A549 (cell line): ENCODE data around the gene TM4SF5. TPM values are rescaled to one million over a fixed set of nuclear protein-coding genes. Genes with fewer than 3 reads are reported as not detected.

ENCODE experiments used
- ATAC-seq, 2 experiments: fragments of 200-7000 bp in 1 of 2; fragments of >200 bp in 1 of 2; cut with Nextera tagmentation in 1 of 2; cut with Tn5 transposase in 1 of 2; 3 replicates each; pipeline versions ENCODE4 v1.8.0 to v1.9.1; 2018 to 2020; ENCODE audit warnings: mild to moderate bottlenecking in 1 of 2, moderate library complexity in 1 of 2
- CTCF ChIA-PET: fragments of 300-600 bp; sonication (Branson Sonifier 250); formaldehyde crosslinking; extraction: SDS; loops from one replicate; lab custom pipeline; 2021; ENCODE audit warnings: antibody characterized with exemption, inconsistent platforms; lab: Yijun Ruan, JAX
- POLR2A ChIA-PET: fragments of 350-600 bp; formaldehyde crosslinking; extraction: SDS; loops from one replicate; lab custom pipeline; 2021; ENCODE audit warnings: antibody characterized with exemption, inconsistent platforms; lab: Yijun Ruan, JAX
- DNase-seq, 2 experiments: peaks; one replicate each; pipeline versions ENCODE4 v3.0.0 to v3.0.0-alpha.2; 2011 to 2016; ENCODE audit warnings: low read depth in 1 of 2, low spot score in 1 of 2
- FAIRE-seq: peaks from 2 replicates; lab custom pipeline; 2011; peaks lifted over from hg19 to GRCh38; lab: Jason Lieb, UNC
- H3K27ac ChIP-seq, 2 experiments: fragments of >200 bp; sonication (Bioruptor Twin); formaldehyde crosslinking; 3 replicates each; pipeline ENCODE4 v1.5.1; 2016 to 2017
- H3K4me1 ChIP-seq: fragments of >200 bp; sonication (Bioruptor Twin); formaldehyde crosslinking; 3 replicates; pipeline ENCODE4 v1.6.1; 2016
- H3K4me2 ChIP-seq: fragments of >200 bp; sonication (Bioruptor Twin); formaldehyde crosslinking; 3 replicates; pipeline ENCODE4 v1.6.1; 2016
- H3K4me3 ChIP-seq: fragments of >200 bp; sonication (Bioruptor Twin); formaldehyde crosslinking; 3 replicates; pipeline ENCODE4 v1.5.1; 2016
- H3K9me3 ChIP-seq: fragments of >200 bp; sonication (Bioruptor Twin); formaldehyde crosslinking; 3 replicates; pipeline ENCODE4 v1.6.1; 2016
- BHLHE40 ChIP-seq: IDR thresholded peaks from 2 replicates; pipeline ENCODE4 v1.6.1; 2012; ENCODE audit warnings: low read depth, low read length, inconsistent platforms
- CBX2 ChIP-seq: fragments of 200-600 bp; sonication (generic); IDR thresholded peaks from 2 replicates; pipeline ENCODE4 v1.6.1; 2016; ENCODE audit warnings: low read depth, mild to moderate bottlenecking, borderline replicate concordance
- CBX8 ChIP-seq: fragments of 200-600 bp; sonication (generic); IDR thresholded peaks from 2 replicates; pipeline ENCODE4 v1.6.1; 2016
- CHD2 ChIP-seq: fragments of 150-350 bp; IDR thresholded peaks from 2 replicates; pipeline ENCODE4 v1.6.1; 2014; ENCODE audit warnings: low read length; ENCODE audit not compliant: partially characterized antibody
- CHD4 ChIP-seq: fragments of 200-600 bp; sonication (generic); IDR thresholded peaks from 2 replicates; pipeline ENCODE4 v1.6.1; 2016; ENCODE audit warnings: antibody characterized with exemption, mild to moderate bottlenecking, borderline replicate concordance
- EHF ChIP-seq: fragments of 250-450 bp; sonication (Bioruptor Pico); IDR thresholded peaks from 2 replicates; pipeline ENCODE4 v1.5.0; 2020; ENCODE audit warnings: mild to moderate bottlenecking
- EHMT2 ChIP-seq: fragments of 200-600 bp; sonication (generic); IDR thresholded peaks from 2 replicates; pipeline ENCODE4 v1.6.1; 2016; ENCODE audit warnings: antibody characterized with exemption, low read depth, mild to moderate bottlenecking, moderate library complexity
- EP300 ChIP-seq, 2 experiments: fragments of >200 bp; sonication (Bioruptor Twin); formaldehyde crosslinking; IDR thresholded peaks; 2 replicates in 1 of 2; 3 replicates in 1 of 2; pipeline ENCODE4 v1.6.1; 2016 to 2017
- ESRRA ChIP-seq: fragments of 150-350 bp; IDR thresholded peaks from 2 replicates; pipeline ENCODE4 v1.6.1; 2014; ENCODE audit warnings: mild to moderate bottlenecking, low read length, borderline replicate concordance
- FOSL2 ChIP-seq, 2 experiments: fragments of 450-650 bp in 1 of 2; fragments of >200 bp in 1 of 2; sonication (Bioruptor Twin) in 1 of 2; formaldehyde crosslinking; IDR thresholded peaks; 2 replicates each; pipeline versions ENCODE4 v1.5.0 to v1.6.1; 2016 to 2020; ENCODE audit warnings: mild to moderate bottlenecking in 1 of 2, moderate library complexity in 1 of 2
- HEYL ChIP-seq: fragments of 250-450 bp; sonication (Bioruptor Pico); IDR thresholded peaks from 2 replicates; pipeline ENCODE4 v1.8.0; 2021; ENCODE audit warnings: mild to moderate bottlenecking, moderate library complexity
- HOXA7 ChIP-seq: fragments of 250-450 bp; sonication (Bioruptor Pico); IDR thresholded peaks from 2 replicates; pipeline ENCODE4 v1.5.0; 2020; ENCODE audit warnings: mild to moderate bottlenecking, moderate library complexity
- HOXB5 ChIP-seq: fragments of 250-450 bp; sonication (Bioruptor Pico); IDR thresholded peaks from 2 replicates; pipeline ENCODE4 v1.5.0; 2020; ENCODE audit warnings: mild to moderate bottlenecking, moderate library complexity
- JUN ChIP-seq, 2 experiments: fragments of >200 bp; sonication (Bioruptor Twin); formaldehyde crosslinking; IDR thresholded peaks; 2 replicates in 1 of 2; 3 replicates in 1 of 2; pipeline ENCODE4 v1.6.1; 2016 to 2017
- KDM5A ChIP-seq: fragments of 200-600 bp; sonication (generic); IDR thresholded peaks from 2 replicates; pipeline ENCODE4 v1.6.1; 2016; ENCODE audit warnings: antibody characterized with exemption, mild to moderate bottlenecking
- MAFK ChIP-seq: fragments of 450-650 bp; IDR thresholded peaks from 2 replicates; pipeline ENCODE4 v1.6.1; 2014; ENCODE audit not compliant: partially characterized antibody
- MAZ ChIP-seq: fragments of 150-350 bp; IDR thresholded peaks from 2 replicates; pipeline ENCODE4 v1.6.1; 2014; ENCODE audit warnings: antibody characterized with exemption, low read depth, low read length, borderline replicate concordance
- NPAS2 ChIP-seq: fragments of 250-450 bp; sonication (Bioruptor Pico); IDR thresholded peaks from 2 replicates; pipeline ENCODE4 v1.8.0; 2022; ENCODE audit warnings: mild to moderate bottlenecking, moderate library complexity, borderline replicate concordance
- NR3C1 ChIP-seq: fragments of >200 bp; sonication (Bioruptor Twin); formaldehyde crosslinking; IDR thresholded peaks from 3 replicates; pipeline ENCODE4 v1.6.1; 2017
- PHF8 ChIP-seq: fragments of 200-600 bp; sonication (generic); IDR thresholded peaks from 2 replicates; pipeline ENCODE4 v1.6.1; 2016; ENCODE audit warnings: low read depth, mild to moderate bottlenecking, antibody characterized with exemption, moderate library complexity, borderline replicate concordance
- RCOR1 ChIP-seq: fragments of 150-350 bp; IDR thresholded peaks from 2 replicates; pipeline ENCODE4 v1.6.1; 2014; ENCODE audit warnings: antibody characterized with exemption, low read length, low read depth
- RFX5 ChIP-seq: fragments of 450-650 bp; IDR thresholded peaks from 2 replicates; pipeline ENCODE4 v1.7.1; 2014; ENCODE audit warnings: antibody characterized with exemption, mild to moderate bottlenecking, moderate library complexity
- RNF2 ChIP-seq: fragments of 200-600 bp; sonication (generic); IDR thresholded peaks from 2 replicates; pipeline ENCODE4 v1.6.1; 2016; ENCODE audit warnings: low read depth, mild to moderate bottlenecking, antibody characterized with exemption, moderate library complexity, borderline replicate concordance
- SMC3 ChIP-seq: fragments of >200 bp; sonication (Bioruptor Twin); formaldehyde crosslinking; IDR thresholded peaks from 3 replicates; pipeline ENCODE4 v1.6.1; 2018; ENCODE audit warnings: inconsistent platforms
- TFCP2L1 ChIP-seq: fragments of 250-450 bp; sonication (Bioruptor Pico); IDR thresholded peaks from 2 replicates; pipeline ENCODE4 v1.5.0; 2021; ENCODE audit warnings: mild to moderate bottlenecking
- TP53 ChIP-seq: fragments of 250-450 bp; sonication (Bioruptor Pico); IDR thresholded peaks from 2 replicates; pipeline ENCODE4 v1.5.0; 2021; ENCODE audit warnings: mild to moderate bottlenecking, moderate library complexity
- WGBS: methylation state at CpG from one replicate; pipeline ENCODE4 v1.1.6; 2017; ENCODE audit errors: missing lambda C conversion rate; 5-methylcytosine and 5-hydroxymethylcytosine counted together
- polyA plus RNA-seq, 4 experiments: library from polyadenylated mRNA; depleted of rRNA in 3 of 4; stranded (reverse); fragments of >200 nt; fragmentation: RNase III in 1 of 4; extraction: RNeasy Plus Mini Kit Qiagen cat#74134 plus additional on column Dnase treatment in 1 of 4; gene quantifications; 2 replicates in 3 of 4; 3 replicates in 1 of 4; pipeline ENCODE4 v1.2.3, GENCODE V29; 2011 to 2017
- TF ChIP-seq, protein P1 (sequence below): fragments of >200 bp; sonication (Bioruptor Twin); formaldehyde crosslinking; IDR thresholded peaks from 2 replicates; pipeline ENCODE4 v1.6.1; 2016

TM4SF5 gene
- polyA plus RNA-seq, 2 of the 4 experiments (the other 2 are of a cell fraction): 0.68 to 0.80 TPM

DNA sequence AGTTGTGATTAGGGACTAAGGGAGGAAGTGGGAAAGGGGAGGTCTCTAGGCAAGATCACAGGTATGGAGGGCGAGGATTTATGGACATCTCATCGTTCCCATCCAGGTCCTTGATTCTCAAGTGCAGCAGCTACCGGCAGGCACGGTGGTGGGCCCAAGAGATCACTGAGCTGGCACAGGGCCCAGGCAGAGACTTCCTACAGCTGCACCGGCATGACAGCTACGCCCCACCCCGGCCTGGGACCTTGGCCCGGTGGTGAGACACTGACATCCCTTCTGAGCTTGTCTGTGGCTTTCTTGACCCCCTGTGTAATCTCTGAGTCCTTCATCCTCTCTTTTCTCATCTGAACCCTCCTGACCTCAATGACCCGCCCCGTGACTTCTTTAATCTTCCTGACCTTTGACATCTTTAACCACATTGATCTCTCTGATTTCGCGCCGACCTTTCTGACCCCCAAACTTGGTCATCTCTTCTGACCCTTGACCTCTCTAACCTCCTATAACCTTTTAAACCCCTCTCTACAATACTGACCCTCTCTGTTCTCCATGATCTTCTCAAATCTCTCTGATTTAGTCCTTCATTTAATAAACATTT lies 39.1 kb downstream of the TM4SF5 start:
- H3K9me3 ChIP-seq: no peaks in the 10 kb centered on the region
- ATAC-seq: no peak
- FAIRE-seq: no peak
- H3K27ac ChIP-seq: no peak overlapping the region
- CTCF ChIA-PET: interaction anchor here (0.8 to 5.2 kb wide), 5 partner anchors 15 to 98 kb away, joined by 3 to 36 read pairs (median 4); no protein-coding TSS in a partner anchor
- WGBS: 95% methylated on average over 13 of the region's 13 CpGs
- no peak overlapping the region for H3K4me3 ChIP-seq
- H3K4me1 ChIP-seq: peaks cover 14% of the 10 kb centered on the region
- H3K4me2 ChIP-seq: no peak overlapping the region
- DNase-seq: no peak
- POLR2A ChIA-PET: no interaction called here
- TF ChIP-seq ESRRA: no peak
- TF ChIP-seq, all 56 proteins: peak for 0

DNA sequence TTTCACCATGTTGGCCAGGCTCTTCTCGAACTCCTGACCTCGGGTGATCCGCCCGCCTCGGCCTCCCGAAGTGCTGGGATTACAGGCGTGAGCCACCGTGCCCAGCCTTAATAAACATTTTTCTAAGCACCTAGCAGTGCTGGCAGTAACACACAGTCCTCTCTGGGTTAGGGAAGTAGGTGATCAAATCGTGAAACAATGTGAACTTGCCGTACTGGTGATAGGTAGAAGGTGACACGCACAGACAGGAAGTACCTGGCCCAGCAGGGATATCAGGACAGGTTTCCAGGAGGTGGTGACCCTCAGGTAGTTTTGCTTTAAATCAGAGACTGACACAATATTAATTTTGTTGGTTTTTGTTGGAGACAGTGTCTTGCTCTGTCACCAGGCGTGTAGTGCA lies 39.8 kb downstream of the TM4SF5 start:
- no peak for ATAC-seq
- Histone ChIP-seq H3K4me1 (peaks cover 9% of the 10 kb centered on the region; the same call in 2 of the 3 replicates), H3K4me3 (no peak overlapping the region), H3K27ac (no peak overlapping the region), H3K4me2 (no peak overlapping the region), H3K9me3 (no peaks in the 10 kb centered on the region)
- TF ChIP-seq CHD4 (no peak), ESRRA (no peak), EHF (CRISPR knock-in tag) (no peak), JUN (IDR thresholded peaks at IDR 0.05) (no peak), CBX8 (no peak), NR3C1 (no peak), EP300 (IDR thresholded peaks at IDR 0.05) (no peak), RFX5 (no peak), HOXB5 (CRISPR knock-in tag) (no peak), CHD2 (no peak), SMC3 (no peak), KDM5A (no peak), CBX2 (no peak), MAZ (no peak), MAFK (no peak), HEYL (CRISPR knock-in tag) (no peak), PHF8 (no peak), NPAS2 (CRISPR knock-in tag) (no peak)
- TF ChIP-seq, protein P1, sequence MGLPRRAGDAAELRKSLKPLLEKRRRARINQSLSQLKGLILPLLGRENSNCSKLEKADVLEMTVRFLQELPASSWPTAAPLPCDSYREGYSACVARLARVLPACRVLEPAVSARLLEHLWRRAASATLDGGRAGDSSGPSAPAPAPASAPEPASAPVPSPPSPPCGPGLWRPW: no peak
- 89% methylated on average over 12 of the region's 12 CpGs for WGBS
- no peak for FAIRE-seq
- no peak for DNase-seq
- POLR2A ChIA-PET: no interaction called here
- CTCF ChIA-PET: interaction anchor here (1.3 to 1.9 kb wide), 5 partner anchors 21 to 76 kb away, joined by 3 to 16 read pairs (median 5); no protein-coding TSS in a partner anchor

GRCh38 chr17:4812690-4813089 lies 41.0 kb downstream of the TM4SF5 start:
- CTCF ChIA-PET: interaction anchor here (0.6 to 1.9 kb wide), 6 partner anchors 11 to 243 kb away, joined by 3 to 16 read pairs (median 6); partner anchors contain the start of gene VMO1
- Histone ChIP-seq H3K4me3 (no peak overlapping the region), H3K27ac (no peak overlapping the region), H3K4me2 (no peak overlapping the region), H3K9me3 (no peaks in the 10 kb centered on the region), H3K4me1 (peaks cover 7% of the 10 kb centered on the region; the same call in 2 of the 3 replicates)
- POLR2A ChIA-PET: no interaction called here
- TF ChIP-seq NR3C1 (no peak), EHMT2 (no peak), TP53 (CRISPR knock-in tag) (no peak), HEYL (CRISPR knock-in tag) (no peak), MAZ (no peak), MAFK (no peak), RCOR1 (no peak), RNF2 (no peak), CHD4 (no peak), HOXA7 (CRISPR knock-in tag) (no peak), TFCP2L1 (CRISPR knock-in tag) (no peak), FOSL2 (IDR thresholded peaks at IDR 0.05) (no peak), FOSL2 (CRISPR knock-in tag; IDR thresholded peaks at IDR 0.05) (no peak), JUN (IDR thresholded peaks at IDR 0.05) (no peak), BHLHE40 (no peak)
- DNase-seq (no peak), FAIRE-seq (no peak), ATAC-seq (no peak)
- WGBS: 84% methylated on average over 7 of the region's 7 CpGs
